SJSA1 (cell line): Measurements from ENCODE around the gene KRTAP20-2. TPM values are rescaled to one million over a fixed set of nuclear protein-coding genes. Genes with fewer than 3 reads are reported as not detected.

Experiments
- DNase-seq, 2 experiments: peaks; one replicate each; pipeline ENCODE4 v3.0.0-alpha.2; 2015 to 2020; ENCODE audit warnings: low spot score in 2 of 2, low read depth in 1 of 2
- H3K27ac ChIP-seq: fragments of 250-450 bp; sonication (Bioruptor Pico); 2 replicates; pipeline ENCODE4 v1.5.1; 2020; ENCODE audit warnings: mild to moderate bottlenecking, moderate library complexity
- H3K27me3 ChIP-seq: fragments of 250-450 bp; sonication (Bioruptor Pico); replicated peaks from 2 replicates; pipeline ENCODE4 v1.5.1; 2020; ENCODE audit warnings: mild to moderate bottlenecking, moderate library complexity
- H3K36me3 ChIP-seq: fragments of 250-450 bp; sonication (Bioruptor Pico); 2 replicates; pipeline ENCODE4 v1.5.1; 2020; ENCODE audit warnings: mild to moderate bottlenecking
- H3K4me1 ChIP-seq: fragments of 250-450 bp; sonication (Bioruptor Pico); replicated peaks from 2 replicates; pipeline ENCODE4 v1.6.1; 2021; ENCODE audit warnings: mild to moderate bottlenecking
- H3K4me3 ChIP-seq: fragments of 250-450 bp; sonication (Bioruptor Pico); 2 replicates; pipeline ENCODE4 v1.5.1; 2020; ENCODE audit warnings: mild to moderate bottlenecking
- H3K9me3 ChIP-seq: fragments of 250-450 bp; sonication (Bioruptor Pico); replicated peaks from 2 replicates; pipeline ENCODE4 v1.5.1; 2020; ENCODE audit warnings: mild to moderate bottlenecking
- total RNA-seq: library from RNA; depleted of rRNA; stranded (reverse); fragments of >200 nt; shearing (Covaris generic); gene quantifications from 2 replicates; pipeline ENCODE4 v1.2.3, GENCODE V29; 2014; rRNA removed

The KRTAP20-2 gene
- not detected in 2 replicates for total RNA-seq

GRCh38 chr21:30634906-30635305 lies at the start of gene KRTAP20-2:
Gene KRTAP20-2 (plus strand): TSS chr21:30635206. CDS start chr21:30635264, 58 bp downstream.
- no peaks in the 10 kb centered on the region for H3K36me3 ChIP-seq
- H3K4me1 ChIP-seq: peaks cover 13% of the 10 kb centered on the region
- 0 out of 2 replicates have a peak within 1 kb of the TSS, but pooled peaks have one; percentile 23 for H3K27ac ChIP-seq
- no peak within 1 kb of the TSS for H3K4me3 ChIP-seq
- H3K27me3 ChIP-seq: no peaks in the 10 kb centered on the region
- H3K9me3 ChIP-seq: no peaks in the 10 kb centered on the region
- DNase-seq: peak in 1 of 2 experiments; percentile 44

DNA sequence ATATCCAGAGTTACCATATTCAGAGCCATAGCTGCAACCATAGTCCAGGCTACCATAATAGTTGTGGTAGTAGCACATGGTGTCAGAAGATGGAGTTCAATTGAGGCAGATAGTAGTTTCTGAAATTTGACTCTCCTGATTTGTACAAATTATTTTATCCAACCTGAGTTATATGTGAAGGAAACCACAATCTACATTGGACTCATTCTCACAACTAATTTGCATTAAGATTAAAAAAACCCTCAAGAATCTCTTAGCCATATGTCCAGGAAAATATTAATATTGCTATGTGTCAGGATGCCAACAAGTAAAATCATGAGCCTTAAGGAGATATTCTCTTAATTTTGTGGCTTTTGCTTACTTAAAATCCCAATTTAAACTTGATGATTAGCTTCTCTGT lies 44.7 kb upstream of the KRTAP20-2 start, which contains the start of gene KRTAP22-2:
Gene KRTAP22-2 (minus strand): TSS at position 101 of the 400 bp plus-strand sequence.
- Histone ChIP-seq H3K27me3 (no peaks in the 10 kb centered on the region), H3K27ac (no peak within 1 kb of the TSS), H3K4me3 (no peak within 1 kb of the TSS), H3K4me1 (no peaks in the 10 kb centered on the region), H3K36me3 (no peaks in the 10 kb centered on the region), H3K9me3 (no peaks in the 10 kb centered on the region)
- no peak for DNase-seq

DNA sequence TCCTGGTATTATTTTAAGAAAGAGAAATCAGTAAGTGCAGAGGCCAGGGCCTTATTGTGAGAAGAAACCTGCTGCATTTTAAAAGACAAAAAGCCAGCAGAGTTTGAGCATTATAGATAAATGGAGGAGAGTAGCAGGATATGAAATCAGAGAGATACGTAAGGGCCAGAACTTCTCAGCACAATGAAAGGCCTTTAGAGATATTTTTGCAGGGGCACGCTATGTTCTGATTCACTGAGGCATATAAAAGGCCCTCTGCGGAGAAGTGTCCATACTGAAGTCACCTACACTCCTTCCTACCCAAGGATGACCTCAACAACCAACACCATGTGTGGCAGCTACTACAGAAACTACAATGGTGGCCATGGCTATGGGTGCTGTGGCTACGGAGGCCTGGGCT lies 42.9 kb upstream of the KRTAP20-2 start, which contains the start of gene KRTAP6-3:
Gene KRTAP6-3 (plus strand): TSS at position 301 of the 400 bp plus-strand sequence. CDS start 6 bp downstream, at position 307.
- H3K27me3 ChIP-seq: no peaks in the 10 kb centered on the region
- no peaks in the 10 kb centered on the region for H3K36me3 ChIP-seq
- H3K4me1 ChIP-seq: no peaks in the 10 kb centered on the region
- no peak within 1 kb of the TSS for H3K27ac ChIP-seq
- H3K4me3 ChIP-seq: no peak within 1 kb of the TSS
- no peak for DNase-seq
- no peaks in the 10 kb centered on the region for H3K9me3 ChIP-seq

DNA sequence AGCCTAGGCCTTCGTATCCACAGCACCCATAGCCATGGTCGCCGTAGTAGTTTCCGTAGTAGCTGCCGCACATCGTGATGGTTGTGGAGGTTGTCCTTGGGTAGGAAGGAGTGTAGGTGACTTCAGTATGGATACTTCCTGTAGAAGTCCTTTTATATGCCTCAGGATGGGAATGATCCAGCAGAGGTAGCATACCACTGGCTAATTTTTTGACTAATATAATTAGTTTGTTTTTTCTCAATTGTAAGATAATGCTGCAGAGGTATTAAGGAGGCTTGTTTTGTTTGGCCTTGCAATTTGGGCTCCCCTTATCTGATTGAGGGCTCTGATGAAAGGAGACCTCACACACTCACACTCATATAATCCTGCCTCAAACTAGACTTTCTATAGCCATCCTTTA lies 36.2 kb upstream of the KRTAP20-2 start, which contains the start of gene KRTAP6-2:
Gene KRTAP6-2 (minus strand): TSS at position 101 of the 400 bp plus-strand sequence. CDS start 28 bp downstream, at position 73.
- Histone ChIP-seq H3K27me3 (no peaks in the 10 kb centered on the region), H3K36me3 (no peaks in the 10 kb centered on the region), H3K27ac (no peak within 1 kb of the TSS), H3K9me3 (no peaks in the 10 kb centered on the region), H3K4me3 (no peak within 1 kb of the TSS), H3K4me1 (no peaks in the 10 kb centered on the region)
- no peak for DNase-seq

GRCh38 chr21:30600787-30601186 lies 34.2 kb upstream of the KRTAP20-2 start, which contains the start of gene KRTAP22-1:
Gene KRTAP22-1 (plus strand): TSS chr21:30601087.
- Histone ChIP-seq H3K36me3 (no peaks in the 10 kb centered on the region), H3K4me1 (no peaks in the 10 kb centered on the region), H3K4me3 (no peak within 1 kb of the TSS), H3K27me3 (no peaks in the 10 kb centered on the region), H3K27ac (no peak within 1 kb of the TSS), H3K9me3 (no peaks in the 10 kb centered on the region)
- no peak for DNase-seq

GRCh38 chr21:30605968-30606367 lies 29.0 kb upstream of the KRTAP20-2 start:
- no peak overlapping the region for H3K4me3 ChIP-seq
- DNase-seq: no peak
- H3K27me3 ChIP-seq: no peaks in the 10 kb centered on the region
- H3K27ac ChIP-seq: no peak overlapping the region
- H3K4me1 ChIP-seq: no peaks in the 10 kb centered on the region
- no peaks in the 10 kb centered on the region for H3K9me3 ChIP-seq
- no peaks in the 10 kb centered on the region for H3K36me3 ChIP-seq

- no peaks in the 10 kb centered on the region for H3K36me3 ChIP-seq
- H3K9me3 ChIP-seq: no peaks in the 10 kb centered on the region
- no peaks in the 10 kb centered on the region for H3K4me1 ChIP-seq
- no peaks in the 10 kb centered on the region for H3K27me3 ChIP-seq
- no peak for DNase-seq
- no peak overlapping the region for H3K4me3 ChIP-seq
- H3K27ac ChIP-seq: no peak overlapping the region
These were observed 22.9 kb upstream of the KRTAP20-2 start for GRCh38 chr21:30612132-30612531.

DNA sequence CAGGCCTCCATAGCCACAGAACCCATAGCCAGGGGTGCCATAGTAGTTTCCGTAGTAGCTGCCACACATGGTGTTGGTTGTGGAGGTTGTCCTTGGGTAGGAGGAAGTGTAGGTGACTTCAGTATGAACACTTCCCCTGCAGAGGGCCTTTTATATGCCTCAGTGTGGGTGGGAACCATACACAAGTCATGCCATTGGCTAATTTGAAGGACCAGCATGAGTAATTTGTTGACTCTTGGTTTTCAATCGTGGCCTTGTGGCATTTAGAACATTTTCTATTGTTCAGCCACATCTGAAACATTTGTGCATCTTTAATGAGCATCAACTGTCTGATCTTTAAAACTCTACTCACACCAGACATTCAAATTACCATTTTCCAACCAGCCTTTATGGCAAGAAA lies 21.2 kb upstream of the KRTAP20-2 start, which contains the start of gene KRTAP6-1:
Gene KRTAP6-1 (minus strand): TSS at position 95 of the 400 bp plus-strand sequence. CDS start 26 bp downstream, at position 69.
- Histone ChIP-seq H3K27me3 (no peaks in the 10 kb centered on the region), H3K4me3 (no peak within 1 kb of the TSS), H3K36me3 (no peaks in the 10 kb centered on the region), H3K9me3 (no peaks in the 10 kb centered on the region), H3K27ac (no peak within 1 kb of the TSS), H3K4me1 (no peaks in the 10 kb centered on the region)
- no peak for DNase-seq

DNA sequence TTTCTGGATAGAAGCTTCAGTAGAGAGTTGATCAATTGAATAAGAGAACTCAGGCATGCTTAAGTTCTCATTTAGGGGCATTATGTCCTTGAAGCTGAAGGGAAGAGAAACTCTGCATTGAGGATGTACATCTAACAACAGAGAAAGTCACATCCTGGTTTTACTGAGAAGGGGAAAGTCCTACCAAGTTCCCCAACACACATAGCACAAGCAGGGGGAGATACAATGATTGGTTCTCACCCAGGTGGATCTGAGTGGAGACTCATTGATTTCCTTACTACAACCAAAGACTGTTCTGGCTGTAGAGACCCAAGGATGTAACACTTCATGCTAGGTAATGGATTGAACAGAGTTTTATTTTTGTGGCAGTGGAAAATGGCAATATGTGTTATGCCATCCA lies 19.8 kb upstream of the KRTAP20-2 start:
- Histone ChIP-seq H3K4me3 (no peak overlapping the region), H3K4me1 (peaks cover 4% of the 10 kb centered on the region; the same call in 1 of the 2 replicates), H3K36me3 (no peaks in the 10 kb centered on the region), H3K27ac (no peak overlapping the region), H3K27me3 (no peaks in the 10 kb centered on the region), H3K9me3 (no peaks in the 10 kb centered on the region)
- no peak for DNase-seq

GRCh38 chr21:30616125-30616524 lies 18.9 kb upstream of the KRTAP20-2 start, which contains the start of gene KRTAP20-1:
Gene KRTAP20-1 (plus strand): TSS chr21:30616425. CDS start chr21:30616455, 30 bp downstream.
- H3K9me3 ChIP-seq: no peaks in the 10 kb centered on the region
- H3K4me3 ChIP-seq: no peak within 1 kb of the TSS
- H3K4me1 ChIP-seq: peaks cover 8% of the 10 kb centered on the region; the same call in 1 of the 2 replicates
- no peaks in the 10 kb centered on the region for H3K36me3 ChIP-seq
- H3K27me3 ChIP-seq: no peaks in the 10 kb centered on the region
- no peak for DNase-seq
- no peak within 1 kb of the TSS for H3K27ac ChIP-seq

DNA sequence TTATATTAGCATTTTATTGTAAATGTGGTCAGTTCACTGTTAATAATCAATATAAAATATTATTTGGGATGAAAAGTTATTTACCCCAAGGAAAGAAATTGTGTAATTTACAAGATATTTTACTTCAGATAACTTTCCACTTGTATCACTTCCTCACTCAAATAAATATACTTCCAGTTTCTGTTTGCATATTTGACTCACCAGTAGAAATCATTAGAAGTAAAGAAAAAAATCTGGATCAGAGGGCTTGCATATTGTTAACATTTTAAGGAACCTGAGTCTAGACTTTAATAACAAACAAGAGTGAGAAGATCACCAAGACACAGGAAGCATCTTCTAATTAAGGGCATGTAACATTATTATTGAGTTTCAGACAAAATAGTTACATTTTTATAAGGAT lies 14.9 kb upstream of the KRTAP20-2 start:
- DNase-seq: no peak
- Histone ChIP-seq H3K36me3 (no peaks in the 10 kb centered on the region), H3K27ac (peak overlapping the region; percentile 3; the same call in 1 of the 2 replicates), H3K9me3 (no peaks in the 10 kb centered on the region), H3K4me3 (no peak overlapping the region), H3K4me1 (peaks cover 18% of the 10 kb centered on the region), H3K27me3 (no peaks in the 10 kb centered on the region)

DNA sequence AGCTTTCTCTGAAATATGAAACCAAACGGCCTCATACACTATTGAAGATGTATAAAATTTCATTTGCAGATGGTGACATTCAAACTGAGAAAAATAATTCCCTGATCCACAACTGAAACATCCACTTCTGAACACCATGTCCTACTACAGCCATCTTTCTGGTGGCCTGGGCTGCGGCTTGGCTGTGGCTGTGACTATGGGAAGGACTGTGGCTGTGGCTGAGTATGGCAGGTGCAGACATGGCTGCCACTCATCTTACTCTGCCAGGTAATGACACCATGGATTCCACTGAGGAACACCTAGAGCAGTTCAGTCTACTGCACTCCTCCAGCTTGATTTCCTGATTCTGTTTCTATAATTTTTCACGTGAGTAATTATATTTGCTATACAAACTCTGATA lies 14.5 kb upstream of the KRTAP20-2 start, which contains the start of gene KRTAP20-4:
Gene KRTAP20-4 (plus strand): TSS at position 106 of the 400 bp plus-strand sequence.
- H3K36me3 ChIP-seq: no peaks in the 10 kb centered on the region
- H3K27me3 ChIP-seq: no peaks in the 10 kb centered on the region
- no peak within 1 kb of the TSS for H3K4me3 ChIP-seq
- peaks cover 18% of the 10 kb centered on the region for H3K4me1 ChIP-seq
- DNase-seq: no peak
- peak within 1 kb of the TSS; percentile 64 for H3K27ac ChIP-seq
- H3K9me3 ChIP-seq: no peaks in the 10 kb centered on the region

DNA sequence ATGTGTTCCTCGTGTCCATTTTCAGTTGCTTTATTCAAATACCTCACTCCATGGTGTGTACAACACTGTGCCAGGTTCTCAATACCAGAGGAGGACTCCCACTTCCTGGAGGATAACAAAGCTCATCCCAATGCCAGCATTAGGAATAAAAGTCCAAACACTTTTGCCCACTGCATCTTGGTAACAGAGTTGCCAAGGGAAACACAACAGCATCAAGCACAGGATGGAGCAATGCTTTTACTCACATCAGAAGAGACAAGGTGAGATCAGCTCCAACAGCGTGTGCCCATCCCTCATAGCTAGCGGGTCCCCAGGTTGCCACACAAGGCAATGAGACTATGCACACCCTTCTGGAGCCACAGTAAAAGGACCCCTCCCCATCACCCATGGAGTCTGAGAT lies 11.6 kb upstream of the KRTAP20-2 start:
- H3K4me1 ChIP-seq: peaks cover 18% of the 10 kb centered on the region
- no peaks in the 10 kb centered on the region for H3K9me3 ChIP-seq
- H3K27ac ChIP-seq: no peak overlapping the region
- no peak overlapping the region for H3K4me3 ChIP-seq
- no peak for DNase-seq
- no peaks in the 10 kb centered on the region for H3K36me3 ChIP-seq
- H3K27me3 ChIP-seq: no peaks in the 10 kb centered on the region

GRCh38 chr21:30625449-30626165 lies 9.4 kb upstream of the KRTAP20-2 start:
- Histone ChIP-seq H3K27me3 (no peaks in the 10 kb centered on the region), H3K9me3 (no peaks in the 10 kb centered on the region), H3K4me1 (peaks cover 10% of the 10 kb centered on the region), H3K36me3 (no peaks in the 10 kb centered on the region), H3K27ac (no peak overlapping the region), H3K4me3 (no peak overlapping the region)
- DNase-seq: no peak
